Kidney (tissue), 14 donors: ENCODE measurements around the gene GAN. TPM values are rescaled to one million over a fixed set of nuclear protein-coding genes. Genes with fewer than 3 reads are reported as not detected.
"Not testable (repeated sequence)": the region's sequence is repeated elsewhere in the genome, so short reads cannot be mapped to it uniquely, and the experiment has no call there.

Experiments
- DNase-seq, 5 donors: peaks; one replicate each; pipeline ENCODE4 v3.0.0-alpha.2; 2013 to 2020
- FAIRE-seq: peaks from 2 replicates; lab custom pipeline; 2012; peaks lifted over from hg19 to GRCh38; lab: Jason Lieb, UNC
- H3K27ac ChIP-seq, 2 donors: one replicate each; pipeline ENCODE4 v1.7.0; 2013; ENCODE audit warnings: low read depth in 2 of 2, low read length in 2 of 2, inconsistent platforms in 1 of 2
- H3K27me3 ChIP-seq: one replicate; pipeline ENCODE4 v1.7.1; 2013; ENCODE audit warnings: low read length, inconsistent platforms; ENCODE audit not compliant: control insufficient read depth, insufficient read depth
- H3K36me3 ChIP-seq, 3 donors: one replicate each; pipeline versions ENCODE4 v1.7.0 to v1.7.1; 2013; ENCODE audit warnings: low read length in 3 of 3, control low read depth in 1 of 3, inconsistent platforms in 1 of 3; ENCODE audit not compliant: insufficient read depth in 3 of 3, control insufficient read depth in 2 of 3
- H3K4me1 ChIP-seq, 3 donors: one replicate each; pipeline versions ENCODE4 v1.7.0 to v1.7.1; 2013; ENCODE audit warnings: low read length in 3 of 3, inconsistent platforms in 1 of 3, low read depth in 1 of 3; ENCODE audit not compliant: control insufficient read depth in 2 of 3, insufficient read depth in 2 of 3
- H3K4me3 ChIP-seq, 3 donors: one replicate each; pipeline versions ENCODE4 v1.7.0 to v1.8.1; 2013; ENCODE audit warnings: low read length in 3 of 3, control low read depth in 1 of 3, inconsistent platforms in 1 of 3
- H3K9ac ChIP-seq, 3 donors: one replicate each; pipeline versions ENCODE4 v1.7.0 to v1.7.1; 2013; ENCODE audit warnings: low read length in 3 of 3, control low read depth in 1 of 3, inconsistent platforms in 1 of 3
- H3K9me3 ChIP-seq, 3 donors: one replicate each; pipeline versions ENCODE4 v1.7.0 to v1.7.1; 2013; ENCODE audit warnings: low read length in 3 of 3, control low read depth in 1 of 3, inconsistent platforms in 1 of 3; ENCODE audit not compliant: control insufficient read depth in 2 of 3, insufficient read depth in 1 of 3
- CTCF ChIP-seq: IDR thresholded peaks from 3 replicates; pipeline ENCODE4 v1.5.1; 2012; ENCODE audit warnings: mild to moderate bottlenecking, moderate library complexity, borderline replicate concordance; ENCODE audit not compliant: insufficient read depth; ENCODE audit errors: extremely low read depth
- intact Hi-C: fragments of 100-400 bp; cut with DNase I; formaldehyde crosslinking; loops from one replicate; pipeline ENCODE4 v1.11.1; 2022
- polyA plus RNA-seq: library from polyadenylated mRNA; stranded (reverse); fragments of 350-450 nt; fragmentation: Illumina TruSeq; extraction: RNeasy Lipid Tissue Mini Kit (QIAGEN cat#74804); gene quantifications from one replicate; pipeline ENCODE4 v1.2.3, GENCODE V29; 2014; ENCODE audit warnings: low read depth, low replicate concordance; ENCODE audit not compliant: insufficient read depth
- total RNA-seq: library from RNA; stranded (reverse); fragmentation: NEBNext Ultra II Directional; extraction: Animal tissue kit (Norgen Biotek cat#: 25700); gene quantifications from one replicate; pipeline ENCODE4 v1.2.1, GENCODE V29; 2021
- donor health status: control.
- donor health status: control.
- donor health status: control.
- donor health status: control.
- donor health status: control.
- donor health status: DM: yes; HTN: yes; CAD: no.
- donor health status: Normal renal cell carcinoma (clear cell type).

GAN gene
- total and polyA plus RNA-seq, 2 donors from 2014 or later: 0.60 to 7.7 TPM

GRCh38 chr16:81333356-81333755 is 18.6 kb downstream of the GAN start:
- FAIRE-seq (no peak), DNase-seq (no peak)
- H3K36me3 ChIP-seq: peaks cover 0 to 2% (median 0%) of the 10 kb centered on the region in 3 donors
- no peaks in the 10 kb centered on the region for H3K4me1 ChIP-seq
- no peak overlapping the region for H3K4me3 ChIP-seq
- TF ChIP-seq CTCF: no peak
- intact Hi-C loops: no loop called here
- H3K9me3 ChIP-seq: no peaks in the 10 kb centered on the region
- H3K27ac ChIP-seq: no peak overlapping the region
- no peaks in the 10 kb centered on the region for H3K27me3 ChIP-seq
- H3K9ac ChIP-seq: no peak overlapping the region

GRCh38 chr16:81335669-81336068 is 20.9 kb downstream of the GAN start:
- Histone ChIP-seq H3K27ac (no peak overlapping the region), H3K4me1 (no peaks in the 10 kb centered on the region), H3K27me3 (no peaks in the 10 kb centered on the region), H3K36me3 (peaks cover 0 to 2% (median 0%) of the 10 kb centered on the region in 3 donors), H3K9ac (no peak overlapping the region), H3K9me3 (no peaks in the 10 kb centered on the region), H3K4me3 (no peak overlapping the region)
- DNase-seq (no peak), FAIRE-seq (no peak)
- TF ChIP-seq CTCF: no peak
- intact Hi-C loops: no loop called here

- no peak for TF ChIP-seq CTCF
- no peak for FAIRE-seq
- intact Hi-C loops: no loop called here
Observed at GRCh38 chr16:81337097-81337496, 22.3 kb downstream of the GAN start.

GRCh38 chr16:81345172-81345571 is 30.4 kb downstream of the GAN start:
- H3K27me3 ChIP-seq, H3K4me3 ChIP-seq, H3K36me3 ChIP-seq, DNase-seq, intact Hi-C loops, H3K4me1 ChIP-seq, H3K27ac ChIP-seq, H3K9ac ChIP-seq, FAIRE-seq: not testable (repeated sequence)
- H3K9me3 ChIP-seq: peaks cover 0 to 12% (median 6%) of the 10 kb centered on the region in 3 donors

More at GRCh38 chr16:81337097-81337496, 22.3 kb downstream of the GAN start:
- Histone ChIP-seq H3K36me3 (peaks cover 0 to 2% (median 0%) of the 10 kb centered on the region in 3 donors), H3K4me3 (no peak overlapping the region), H3K9me3 (no peaks in the 10 kb centered on the region), H3K4me1 (no peaks in the 10 kb centered on the region), H3K27ac (no peak overlapping the region), H3K9ac (no peak overlapping the region), H3K27me3 (no peaks in the 10 kb centered on the region)
- DNase-seq: no peak
